A549 treated with ZK216348 at 1 μM for 4 hours (cell line): ENCODE results near the gene PGS1. TPM values are rescaled to one million over a fixed set of nuclear protein-coding genes. Genes with fewer than 3 reads are reported as not detected.

ENCODE experiments used
- total RNA-seq: library from RNA; stranded (reverse); fragments of 200-300 nt; extraction: Qiagen RNA extraction; gene quantifications from 5 replicates; pipeline ENCODE4 v1.2.3, GENCODE V29; 2022; ENCODE audit warnings: low read depth

The PGS1 gene
- total RNA-seq: 15.1 to 29.9 TPM (median 28.6 TPM) in 5 replicates

GRCh38 chr17:78378225-78379130 is at the start of gene PGS1:
PGS1 (plus strand) TSS chr17:78378649; CDS start chr17:78378666, 17 bp downstream.

GRCh38 chr17:78359997-78360370 is 18.5 kb upstream of the PGS1 start, which contains the start of gene SOCS3:
SOCS3 (minus strand) TSS chr17:78360077; CDS start chr17:78359095, 982 bp downstream.

Other genes with a start within 250 kb of the PGS1 start
- gene TMC6, start 249.9 kb upstream of the PGS1 start, total RNA-seq: 5.1 to 16.8 TPM (median 12.6 TPM) in 5 replicates
- 0.18 to 1.2 TPM (median 0.26 TPM) in 5 replicates for gene TMC8, start 247.9 kb upstream of the PGS1 start, total RNA-seq
- gene C17orf99, start 232.3 kb upstream of the PGS1 start, total RNA-seq: not detected in 5 replicates
- 103 to 201 TPM (median 187 TPM) in 5 replicates for gene SYNGR2, start 210.1 kb upstream of the PGS1 start, total RNA-seq
- 220 to 241 TPM (median 230 TPM) in 5 replicates for gene TK1, start 191.6 kb upstream of the PGS1 start, total RNA-seq
- 38.2 to 46.2 TPM (median 41.3 TPM) in 5 replicates for gene AFMID, start 191.3 kb upstream of the PGS1 start, total RNA-seq
- 93.1 to 109 TPM (median 98.8 TPM) in 5 replicates for gene BIRC5, start 164.4 kb upstream of the PGS1 start, total RNA-seq
- not detected in 5 replicates for gene TMEM235, start 147.0 kb upstream of the PGS1 start, total RNA-seq
- 28.2 to 46.7 TPM (median 41.0 TPM) in 5 replicates for gene SOCS3, start 18.6 kb upstream of the PGS1 start, total RNA-seq
- gene DNAH17, start 198.7 kb downstream of the PGS1 start, total RNA-seq: 0.98 to 1.4 TPM (median 1.1 TPM) in 5 replicates